ENCODE data around the gene TLK1.

DNA sequence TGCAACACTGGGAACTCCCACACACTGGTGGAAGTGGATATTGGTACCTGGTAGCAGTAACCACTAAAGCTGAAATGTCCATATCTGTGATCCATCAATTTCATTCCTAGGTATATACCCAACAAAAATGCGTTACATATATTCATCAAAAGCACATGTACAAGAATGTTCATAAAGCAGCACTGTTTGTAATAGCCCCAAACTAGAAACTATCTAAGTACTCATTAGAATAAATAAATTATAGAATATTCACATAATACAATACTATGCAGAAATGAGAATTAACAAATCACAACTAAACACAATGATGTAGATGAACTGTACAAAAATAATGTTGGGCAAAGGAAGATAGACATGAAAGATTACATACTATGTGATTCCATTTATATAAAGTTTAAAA lies 11.1 kb upstream of the TLK1 start:
- TF ChIP-seq TAF1 (IDR thresholded peaks at IDR 0.05; ENCODE audit: borderline replicate concordance, low read depth, low read length) = no peak
- no peak for TF ChIP-seq POLR2A (IDR thresholded peaks at IDR 0.05; ENCODE audit: low read depth, low read length)
